Activated CD4-positive, alpha-beta memory T cell treated with anti-CD3 and anti-CD28 coated beads for 36 hours (primary cell): ENCODE data around the gene SND1. TPM values are rescaled to one million over a fixed set of nuclear protein-coding genes. Genes with fewer than 3 reads are reported as not detected.

Source experiments
- CTCF ChIA-PET: fragments of 350-600 bp; sonication (Branson Sonifier 250); formaldehyde crosslinking; loops from one replicate; lab custom pipeline; 2021; ENCODE audit warnings: antibody characterized with exemption, inconsistent platforms; lab: Charles Lee
- POLR2A ChIA-PET: fragments of 350-600 bp; sonication (Branson Sonifier 250); formaldehyde crosslinking; loops from one replicate; lab custom pipeline; 2021; ENCODE audit warnings: antibody characterized with exemption; lab: Charles Lee
- DNase-seq: peaks from one replicate; pipeline ENCODE4 v3.0.0-alpha.2; 2020
- H3K27ac Mint-ChIP-seq: one replicate; pipeline ENCODE4 v1.8.0; 2021; ENCODE audit warnings: mixed read lengths
- H3K27me3 Mint-ChIP-seq: one replicate; pipeline ENCODE4 v1.8.0; 2021; ENCODE audit warnings: mixed read lengths
- H3K36me3 Mint-ChIP-seq: one replicate; pipeline ENCODE4 v1.8.0; 2021; ENCODE audit warnings: mixed read lengths
- H3K4me1 Mint-ChIP-seq: one replicate; pipeline ENCODE4 v1.8.0; 2021; ENCODE audit warnings: low read depth, mixed read lengths
- H3K4me3 Mint-ChIP-seq: one replicate; pipeline ENCODE4 v1.8.0; 2021; ENCODE audit warnings: mild to moderate bottlenecking, mixed read lengths
- H3K9me3 Mint-ChIP-seq: one replicate; pipeline ENCODE4 v1.8.0; 2021; ENCODE audit warnings: mixed read lengths
- intact Hi-C: fragments of 100-400 bp; cut with micrococcal nuclease; formaldehyde crosslinking; loops from one replicate; pipeline ENCODE4 v1.15.1; 2023
- total RNA-seq, 2 experiments: library from RNA; stranded (reverse); gene quantifications; one replicate each; pipeline ENCODE4 v1.2.3, GENCODE V29; 2021

SND1 gene
- total RNA-seq, 2 experiments from 2014 or later = 208 to 235 TPM

DNA sequence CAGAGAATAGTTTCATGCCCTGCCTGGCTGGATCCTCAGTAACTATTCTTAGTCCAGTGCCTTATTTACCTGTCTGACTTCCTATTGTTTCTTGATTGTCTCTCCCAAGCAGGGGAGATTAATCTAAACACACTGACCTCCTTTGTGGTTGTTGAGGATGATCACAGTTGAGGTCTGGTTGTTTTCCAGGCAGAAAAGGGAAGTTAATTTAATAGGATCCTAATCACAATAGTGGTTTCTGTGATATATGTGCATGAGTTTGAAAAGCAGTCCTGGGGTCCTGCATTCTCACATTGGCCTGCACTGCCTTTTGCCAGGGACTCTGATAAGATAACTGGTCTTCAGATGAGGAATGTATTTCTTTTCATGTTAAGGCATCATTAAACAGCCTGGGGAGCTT is 130.1 kb downstream of the SND1 start:
- H3K27me3 Mint-ChIP-seq = no peaks in the 10 kb centered on the region
- ChIA-PET CTCF (no interaction called here), POLR2A (no interaction called here)
- DNase-seq = no peak
- H3K36me3 Mint-ChIP-seq = peaks cover 19% of the 10 kb centered on the region
- no peak overlapping the region for H3K27ac Mint-ChIP-seq
- H3K9me3 Mint-ChIP-seq = no peaks in the 10 kb centered on the region
- intact Hi-C loops = no loop called here
- H3K4me1 Mint-ChIP-seq = peaks cover 33% of the 10 kb centered on the region
- H3K4me3 Mint-ChIP-seq = no peak overlapping the region

DNA sequence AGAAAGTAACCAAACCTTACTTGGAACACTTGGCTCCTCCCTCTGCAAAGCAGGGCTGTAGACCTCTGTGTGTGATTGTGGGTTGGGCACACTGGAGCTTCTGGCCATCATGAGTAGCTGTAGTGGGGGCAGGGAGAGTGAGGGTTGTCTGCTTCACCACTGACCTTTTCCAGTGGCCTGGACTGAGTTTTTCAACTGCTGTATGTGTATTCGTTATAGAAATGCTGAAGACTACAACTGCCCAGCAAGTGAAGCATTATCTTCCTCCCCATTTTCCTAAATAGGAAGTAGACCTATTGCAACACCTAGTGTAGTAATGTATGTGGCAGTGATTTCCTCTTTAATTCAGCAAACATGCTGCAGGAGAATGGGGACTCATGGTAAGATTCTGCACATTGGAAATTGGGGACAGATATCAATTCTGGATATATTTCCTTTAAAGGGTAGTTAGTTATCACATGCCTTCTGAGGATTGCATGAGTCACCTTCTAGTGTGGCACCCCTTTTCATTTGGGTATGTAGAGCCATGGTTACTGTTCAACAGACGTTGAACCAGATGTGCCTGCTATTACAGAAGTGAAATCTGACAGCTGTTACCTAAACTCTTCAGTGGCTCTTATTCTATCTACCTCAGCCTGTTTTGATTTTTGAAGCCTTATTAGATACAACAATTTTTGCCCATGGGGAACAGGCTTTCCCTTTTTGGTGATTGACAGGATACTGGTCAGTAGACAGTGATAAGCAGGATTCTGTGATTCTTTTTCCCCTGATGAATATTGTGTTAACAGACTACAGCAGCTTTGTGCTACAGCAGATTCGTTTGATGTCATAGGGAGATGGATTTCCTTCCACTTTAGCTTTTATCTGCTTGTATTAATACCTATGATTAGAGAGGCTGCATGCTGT is 130.9 kb downstream of the SND1 start:
- Mint-ChIP-seq H3K4me1 (peaks cover 34% of the 10 kb centered on the region), H3K27me3 (no peaks in the 10 kb centered on the region), H3K36me3 (peaks cover 17% of the 10 kb centered on the region), H3K4me3 (no peak overlapping the region), H3K27ac (no peak overlapping the region), H3K9me3 (no peaks in the 10 kb centered on the region)
- DNase-seq = no peak
- intact Hi-C loops = no loop called here
- ChIA-PET POLR2A (no interaction called here), CTCF (no interaction called here)

DNA sequence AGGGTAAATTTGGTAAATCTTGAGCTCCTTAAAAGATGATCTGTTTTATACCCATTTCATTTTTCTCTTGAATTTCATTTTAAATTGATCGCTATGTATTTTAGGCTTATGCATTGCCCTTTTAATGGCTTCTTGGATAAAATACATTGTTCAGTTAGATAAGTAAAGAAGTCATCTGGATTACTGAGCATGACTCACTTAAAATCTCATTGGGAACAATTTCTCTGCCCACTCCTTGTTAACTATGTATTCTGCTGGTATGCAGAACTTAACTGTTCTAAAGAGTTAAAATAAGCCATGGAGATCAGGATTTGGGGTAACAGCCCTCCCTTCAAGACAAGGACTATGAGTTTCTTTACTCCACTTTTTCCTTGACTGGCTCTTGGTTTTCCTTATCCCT is 134.2 kb downstream of the SND1 start:
- intact Hi-C loops = no loop called here
- DNase-seq = no peak
- H3K4me1 Mint-ChIP-seq = peaks cover 29% of the 10 kb centered on the region
- H3K4me3 Mint-ChIP-seq = no peak overlapping the region
- H3K27me3 Mint-ChIP-seq = no peaks in the 10 kb centered on the region
- POLR2A ChIA-PET = no interaction called here
- CTCF ChIA-PET = interaction anchor here (0.6 kb wide), 1 partner anchor 349 kb away, joined by 3 read pairs; no protein-coding TSS in a partner anchor
- no peak overlapping the region for H3K27ac Mint-ChIP-seq
- peaks cover 19% of the 10 kb centered on the region for H3K36me3 Mint-ChIP-seq
- no peaks in the 10 kb centered on the region for H3K9me3 Mint-ChIP-seq

DNA sequence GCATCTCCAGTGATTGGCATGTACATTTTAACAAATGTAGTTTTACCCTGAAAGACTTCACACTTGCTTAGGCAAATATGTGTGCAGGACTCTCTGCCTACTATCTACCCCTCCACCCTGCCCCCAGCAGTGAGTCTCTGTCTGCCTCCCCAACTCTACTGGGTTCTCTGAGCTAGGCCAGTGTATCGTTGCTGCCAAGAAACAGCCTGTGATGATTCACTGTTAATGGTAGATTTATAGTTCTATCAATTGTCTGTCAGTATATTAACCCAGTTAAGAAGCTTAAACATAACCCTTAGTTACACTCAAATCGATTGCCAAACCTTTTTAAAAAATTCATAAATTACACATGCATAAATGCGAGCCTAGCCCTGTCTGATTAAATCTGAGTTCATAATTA is 137.0 kb downstream of the SND1 start:
- Mint-ChIP-seq H3K4me1 (peaks cover 35% of the 10 kb centered on the region), H3K4me3 (no peak overlapping the region), H3K9me3 (no peaks in the 10 kb centered on the region), H3K27me3 (no peaks in the 10 kb centered on the region), H3K36me3 (peaks cover 18% of the 10 kb centered on the region), H3K27ac (no peak overlapping the region)
- intact Hi-C loops = no loop called here
- ChIA-PET POLR2A (no interaction called here), CTCF (no interaction called here)
- DNase-seq = no peak

DNA sequence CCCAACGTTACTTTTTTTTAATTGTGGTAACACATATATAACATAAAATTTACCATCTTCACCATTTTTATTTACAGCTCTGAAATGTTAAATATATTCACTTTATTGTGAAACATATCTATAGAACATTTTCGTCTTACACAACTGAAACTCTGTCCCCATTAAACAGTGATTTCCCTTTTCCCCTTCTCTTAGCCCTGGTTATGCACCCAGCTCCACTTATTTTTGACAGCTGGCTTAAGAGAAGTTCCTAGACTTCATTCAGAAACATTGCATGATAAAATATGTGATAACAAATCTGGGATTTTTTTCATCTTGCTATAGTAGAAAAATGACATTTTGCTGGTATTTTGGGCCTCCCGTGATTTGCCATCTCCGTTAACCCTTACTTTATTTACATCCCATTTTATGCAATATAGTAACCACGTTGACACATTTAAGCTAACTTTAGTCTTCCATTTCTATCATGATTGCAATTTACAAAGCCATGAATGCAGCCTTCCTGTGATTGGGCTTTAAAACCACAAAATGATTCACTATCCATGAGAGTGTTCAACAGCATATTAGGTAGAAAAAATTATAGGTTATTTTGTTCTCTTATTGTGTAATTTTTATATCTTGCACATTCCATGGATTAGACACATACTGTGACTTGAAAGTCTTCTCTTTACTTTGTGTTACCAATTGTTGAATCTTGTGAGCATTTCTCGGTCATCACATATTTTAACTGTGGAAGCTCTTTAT is 139.6 kb downstream of the SND1 start:
- H3K4me1 Mint-ChIP-seq = peaks cover 30% of the 10 kb centered on the region
- POLR2A ChIA-PET = no interaction called here
- H3K27ac Mint-ChIP-seq = no peak overlapping the region

DNA sequence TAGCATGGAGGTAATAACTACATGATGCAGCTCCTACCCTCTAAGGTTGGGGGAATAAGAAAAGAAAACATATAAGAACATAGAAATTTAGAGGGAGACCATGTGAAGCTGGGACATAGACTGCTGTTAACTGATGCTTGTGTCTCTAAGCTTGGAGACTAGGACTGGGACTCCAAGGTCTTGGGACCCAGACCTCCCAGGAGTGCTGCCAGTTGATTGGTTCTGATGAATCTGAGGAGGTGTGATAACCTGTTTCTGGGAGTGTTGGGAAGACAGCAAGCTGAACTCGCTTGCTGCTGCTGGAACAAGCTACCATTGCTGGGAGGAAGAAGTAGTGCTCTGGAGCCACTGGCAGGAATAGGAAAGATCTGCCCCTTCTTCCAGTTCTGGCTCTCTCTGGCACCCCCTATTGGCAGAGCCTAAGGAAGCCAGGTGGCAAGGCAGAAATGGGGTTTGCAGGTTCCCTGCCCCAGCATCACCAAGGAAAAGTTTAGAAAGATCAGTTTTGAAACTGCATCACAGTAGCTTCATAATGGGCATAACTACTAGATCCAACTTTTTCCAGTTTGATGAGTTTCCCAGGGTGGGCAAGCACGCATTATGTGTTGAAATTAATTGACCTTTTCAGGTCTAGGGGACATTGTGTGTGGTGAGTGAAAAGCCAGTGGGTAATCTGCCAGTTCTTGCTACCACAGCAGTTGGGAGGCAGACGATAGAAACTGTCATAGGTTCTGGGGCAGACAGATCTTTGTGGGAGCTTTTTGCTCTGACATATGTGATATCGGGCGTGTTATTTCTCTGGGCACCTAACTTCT is 140.7 kb downstream of the SND1 start:
- no peak overlapping the region for H3K4me3 Mint-ChIP-seq
- DNase-seq = peak; percentile 51
- H3K9me3 Mint-ChIP-seq = no peaks in the 10 kb centered on the region
- no peaks in the 10 kb centered on the region for H3K27me3 Mint-ChIP-seq
- ChIA-PET POLR2A (no interaction called here), CTCF (interaction anchor here (0.6 to 2.7 kb wide), 17 partner anchors 9 to 416 kb away, joined by 3 to 13 read pairs (median 4); no protein-coding TSS in a partner anchor)
- intact Hi-C loops = no loop called here
- peaks cover 22% of the 10 kb centered on the region for H3K4me1 Mint-ChIP-seq
- H3K36me3 Mint-ChIP-seq = peaks cover 4% of the 10 kb centered on the region
- H3K27ac Mint-ChIP-seq = no peak overlapping the region

More for the DNA sequence above, 139.6 kb downstream of the SND1 start:
- no peak for DNase-seq
- CTCF ChIA-PET = interaction anchor here (1.1 to 2.7 kb wide), 10 partner anchors 10 to 86 kb away, joined by 3 to 13 read pairs (median 6); no protein-coding TSS in a partner anchor
- Mint-ChIP-seq H3K4me3 (no peak overlapping the region), H3K36me3 (peaks cover 6% of the 10 kb centered on the region), H3K27me3 (no peaks in the 10 kb centered on the region), H3K9me3 (no peaks in the 10 kb centered on the region)
- intact Hi-C loops = no loop called here

DNA sequence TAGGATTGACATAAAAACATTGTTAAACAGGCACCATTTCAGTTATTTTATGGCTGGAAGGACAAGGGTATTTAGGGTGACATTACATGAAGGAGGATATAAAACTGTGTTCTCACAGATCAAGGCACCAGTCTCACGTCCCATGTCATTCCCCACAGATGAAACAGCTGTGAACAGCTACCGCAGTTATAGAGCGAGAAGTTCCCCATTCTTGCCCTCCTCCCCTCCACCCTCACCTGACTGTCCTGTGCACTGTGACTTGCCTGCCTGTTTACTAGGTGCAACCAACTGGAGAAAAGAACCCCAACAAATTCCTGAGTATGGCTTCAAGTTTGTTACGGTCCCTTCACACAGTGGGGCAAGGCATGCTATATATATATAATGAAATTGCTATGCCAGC is 141.6 kb downstream of the SND1 start:
- H3K4me3 Mint-ChIP-seq = no peak overlapping the region
- no peak overlapping the region for H3K27ac Mint-ChIP-seq
- H3K36me3 Mint-ChIP-seq = peaks cover 8% of the 10 kb centered on the region
- ChIA-PET CTCF (interaction anchor here (1.3 to 2.7 kb wide), 6 partner anchors 28 to 416 kb away, joined by 3 to 13 read pairs (median 4); no protein-coding TSS in a partner anchor), POLR2A (no interaction called here)
- H3K9me3 Mint-ChIP-seq = no peaks in the 10 kb centered on the region
- intact Hi-C loops = no loop called here
- peaks cover 28% of the 10 kb centered on the region for H3K4me1 Mint-ChIP-seq
- H3K27me3 Mint-ChIP-seq = no peaks in the 10 kb centered on the region
- DNase-seq = no peak

DNA sequence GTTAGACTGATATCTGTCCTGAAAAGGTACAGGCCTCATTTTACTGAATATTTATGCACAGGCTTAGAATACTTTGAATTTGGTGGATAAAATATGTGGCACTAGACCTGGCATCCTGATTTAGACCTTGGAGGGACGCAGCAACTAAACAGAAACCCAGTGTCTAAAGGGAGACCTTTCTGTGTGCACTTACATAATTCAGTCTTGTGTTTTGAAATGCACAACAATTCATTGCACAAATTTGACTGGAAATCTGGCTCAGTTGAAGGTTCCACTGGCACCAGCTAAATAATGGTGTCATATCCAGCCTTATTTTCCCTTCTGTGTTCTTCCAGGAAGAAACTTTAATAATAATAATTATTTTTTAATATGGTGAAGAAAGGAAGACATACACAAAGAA is 142.1 kb downstream of the SND1 start:
- Mint-ChIP-seq H3K4me1 (peaks cover 31% of the 10 kb centered on the region), H3K27me3 (no peaks in the 10 kb centered on the region), H3K4me3 (no peak overlapping the region), H3K9me3 (no peaks in the 10 kb centered on the region), H3K27ac (no peak overlapping the region), H3K36me3 (peaks cover 8% of the 10 kb centered on the region)
- DNase-seq = no peak
- ChIA-PET POLR2A (no interaction called here), CTCF (interaction anchor here (1.3 to 1.5 kb wide), 2 partner anchors 82 to 416 kb away, joined by 3 read pairs; no protein-coding TSS in a partner anchor)
- intact Hi-C loops = no loop called here

DNA sequence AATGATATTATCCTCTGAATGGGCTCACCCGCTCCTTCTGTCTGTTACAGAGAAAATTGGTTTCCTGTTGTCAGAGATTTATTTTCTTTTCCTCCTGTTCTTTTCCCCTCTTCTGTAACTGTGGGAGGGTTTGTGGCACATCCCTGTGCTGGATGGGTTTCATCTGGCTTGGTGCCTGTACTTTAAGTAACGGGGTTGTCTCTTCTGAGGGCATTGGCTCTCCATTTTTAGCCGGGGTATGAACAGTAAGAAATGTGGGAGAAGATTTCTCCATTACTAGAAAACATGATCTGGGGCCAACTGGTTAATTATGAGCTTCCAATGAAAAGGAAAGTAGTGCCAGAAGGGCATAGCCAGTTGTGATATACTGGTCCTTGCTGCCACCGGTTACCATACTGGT is 142.6 kb downstream of the SND1 start:
- intact Hi-C loops = no loop called here
- H3K4me1 Mint-ChIP-seq = peaks cover 34% of the 10 kb centered on the region
- ChIA-PET POLR2A (interaction anchor here (1.3 kb wide), 1 partner anchor 23 kb away, joined by 3 read pairs; no protein-coding TSS in a partner anchor), CTCF (interaction anchor here (1.3 kb wide), 1 partner anchor 415 kb away, joined by 3 read pairs; no protein-coding TSS in a partner anchor)
- no peak overlapping the region for H3K4me3 Mint-ChIP-seq
- no peak overlapping the region for H3K27ac Mint-ChIP-seq
- no peak for DNase-seq
- no peaks in the 10 kb centered on the region for H3K27me3 Mint-ChIP-seq
- H3K36me3 Mint-ChIP-seq = peaks cover 8% of the 10 kb centered on the region
- no peaks in the 10 kb centered on the region for H3K9me3 Mint-ChIP-seq

DNA sequence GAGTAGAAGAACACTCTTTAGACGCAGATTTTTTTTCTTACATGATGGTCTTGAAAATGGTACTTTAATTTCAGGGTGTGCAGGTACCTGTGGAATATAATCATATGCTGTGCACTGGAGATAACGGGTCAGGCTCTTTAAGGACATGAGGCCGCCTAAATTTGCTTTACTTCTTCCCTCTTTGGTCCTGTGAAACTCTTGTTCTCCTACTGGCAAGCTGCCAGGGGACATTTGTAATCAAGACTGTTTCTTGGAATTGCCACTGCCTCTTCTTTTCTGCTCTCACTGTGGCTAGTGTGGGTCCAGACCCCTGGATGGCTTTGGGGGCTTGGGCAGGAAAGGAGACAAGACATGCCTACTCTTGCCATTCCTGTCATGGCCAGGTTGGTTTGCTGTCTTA is 146.0 kb downstream of the SND1 start:
- Mint-ChIP-seq H3K27ac (no peak overlapping the region), H3K9me3 (no peaks in the 10 kb centered on the region), H3K27me3 (no peaks in the 10 kb centered on the region), H3K4me3 (no peak overlapping the region), H3K4me1 (peaks cover 26% of the 10 kb centered on the region), H3K36me3 (peaks cover 8% of the 10 kb centered on the region)
- ChIA-PET POLR2A (no interaction called here), CTCF (no interaction called here)
- no peak for DNase-seq
- intact Hi-C loops = no loop called here

DNA sequence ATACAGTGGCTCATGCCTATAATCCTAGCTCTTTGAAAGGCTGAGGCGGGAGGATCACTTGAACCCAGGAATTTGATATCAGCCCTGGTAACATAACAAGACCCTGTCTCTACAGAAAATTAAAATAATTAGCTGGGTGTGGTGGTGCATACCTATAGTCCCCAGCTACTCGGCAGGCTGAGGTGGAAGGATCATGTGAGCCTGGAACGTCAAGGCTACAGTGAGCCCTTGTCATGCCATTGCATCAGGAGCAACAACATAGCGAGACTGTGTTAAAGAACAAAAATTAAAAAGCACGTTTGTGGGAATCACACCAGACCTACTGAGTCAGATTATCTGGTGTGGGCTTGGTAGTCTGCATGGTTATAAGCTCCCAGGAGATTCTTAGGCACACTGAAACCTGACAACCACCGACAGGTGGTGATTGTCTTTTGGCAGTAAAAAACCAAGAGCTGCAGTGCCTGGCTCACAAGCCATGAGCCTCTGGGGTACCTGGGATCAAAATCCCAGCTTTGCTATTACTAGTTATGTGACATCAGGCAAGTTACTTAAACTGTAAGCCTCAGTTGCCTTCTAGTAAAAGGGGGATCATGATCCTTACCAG is 146.9 kb downstream of the SND1 start:
- CTCF ChIA-PET = interaction anchor here (1.2 kb wide), 1 partner anchor 91 kb away, joined by 3 read pairs; no protein-coding TSS in a partner anchor

More for the DNA sequence above, 146.9 kb downstream of the SND1 start:
- Mint-ChIP-seq H3K27me3 (no peaks in the 10 kb centered on the region), H3K4me1 (peaks cover 28% of the 10 kb centered on the region), H3K36me3 (peaks cover 9% of the 10 kb centered on the region), H3K4me3 (no peak overlapping the region), H3K9me3 (no peaks in the 10 kb centered on the region), H3K27ac (no peak overlapping the region)
- intact Hi-C loops = no loop called here
- POLR2A ChIA-PET = no interaction called here
- DNase-seq = no peak
